Measurements from ENCODE around the gene LPIN1.

Gene LPIN1

GRCh38 chr2:11813951-11814350, 67.5 kb downstream of the LPIN1 start:
- TF ChIP-seq NFIC (IDR thresholded peaks at IDR 0.05), result no peak
- no peak for TF ChIP-seq REST (IDR thresholded peaks at IDR 0.05; ENCODE audit: low read depth)
- no peak for TF ChIP-seq FOXM1 (IDR thresholded peaks at IDR 0.05; ENCODE audit: borderline replicate concordance, low read depth)
- no peak for TF ChIP-seq CREB1 (IDR thresholded peaks at IDR 0.05; ENCODE audit: low read depth)
- no peak for TF ChIP-seq YY1 (IDR thresholded peaks at IDR 0.05; ENCODE audit: low read depth)
- TF ChIP-seq TEAD4 (IDR thresholded peaks at IDR 0.05), result no peak
- TF ChIP-seq TCF12 (IDR thresholded peaks at IDR 0.05; ENCODE audit: low read depth), result no peak
- TF ChIP-seq TAF1 (IDR thresholded peaks at IDR 0.05; ENCODE audit: low read depth), result no peak
- TF ChIP-seq USF1 (IDR thresholded peaks at IDR 0.05), result no peak
- TF ChIP-seq EP300 (IDR thresholded peaks at IDR 0.05; ENCODE audit: borderline replicate concordance), result no peak
- TF ChIP-seq CEBPB (IDR thresholded peaks at IDR 0.05), result no peak
- no peak for TF ChIP-seq RAD21 (IDR thresholded peaks at IDR 0.05; ENCODE audit: low read depth)
- TF ChIP-seq EGR1 (IDR thresholded peaks at IDR 0.05), result no peak
- no peak for TF ChIP-seq ZBTB7A (IDR thresholded peaks at IDR 0.05; ENCODE audit: low read depth)
- TF ChIP-seq MAX (IDR thresholded peaks at IDR 0.05), result no peak

- no peak for TF ChIP-seq TAF1 (IDR thresholded peaks at IDR 0.05; ENCODE audit: low read depth)
- TF ChIP-seq TEAD4 (IDR thresholded peaks at IDR 0.05), result no peak
- TF ChIP-seq TCF12 (IDR thresholded peaks at IDR 0.05; ENCODE audit: low read depth), result no peak
- no peak for TF ChIP-seq CREB1 (IDR thresholded peaks at IDR 0.05; ENCODE audit: low read depth)
- TF ChIP-seq ZBTB7A (IDR thresholded peaks at IDR 0.05; ENCODE audit: low read depth), result no peak
- no peak for TF ChIP-seq USF1 (IDR thresholded peaks at IDR 0.05)
- no peak for TF ChIP-seq REST (IDR thresholded peaks at IDR 0.05; ENCODE audit: low read depth)
- no peak for TF ChIP-seq EP300 (IDR thresholded peaks at IDR 0.05; ENCODE audit: borderline replicate concordance)
- no peak for TF ChIP-seq MAX (IDR thresholded peaks at IDR 0.05)
- TF ChIP-seq FOXM1 (IDR thresholded peaks at IDR 0.05; ENCODE audit: borderline replicate concordance, low read depth), result no peak
Measured at GRCh38 chr2:11814979-11815510, 68.6 kb downstream of the LPIN1 start.

GRCh38 chr2:11819235-11819729, 72.8 kb downstream of the LPIN1 start:
- TF ChIP-seq NFIC (IDR thresholded peaks at IDR 0.05) (no peak), ZBTB7A (IDR thresholded peaks at IDR 0.05; ENCODE audit: low read depth) (no peak), TEAD4 (IDR thresholded peaks at IDR 0.05) (no peak), YY1 (IDR thresholded peaks at IDR 0.05; ENCODE audit: low read depth) (no peak), TAF1 (IDR thresholded peaks at IDR 0.05; ENCODE audit: low read depth) (no peak), CREB1 (IDR thresholded peaks at IDR 0.05; ENCODE audit: low read depth) (no peak), USF1 (IDR thresholded peaks at IDR 0.05) (no peak), FOXM1 (IDR thresholded peaks at IDR 0.05; ENCODE audit: borderline replicate concordance, low read depth) (no peak)

- TF ChIP-seq FOXM1 (IDR thresholded peaks at IDR 0.05; ENCODE audit: borderline replicate concordance, low read depth), result no peak
- TF ChIP-seq NFIC (IDR thresholded peaks at IDR 0.05), result no peak
- TF ChIP-seq MAX (IDR thresholded peaks at IDR 0.05), result no peak
- TF ChIP-seq EP300 (IDR thresholded peaks at IDR 0.05; ENCODE audit: borderline replicate concordance), result no peak
- no peak for TF ChIP-seq CEBPB (IDR thresholded peaks at IDR 0.05)
- TF ChIP-seq ZBTB7A (IDR thresholded peaks at IDR 0.05; ENCODE audit: low read depth), result no peak
Measured at GRCh38 chr2:11820650-11821049, 74.2 kb downstream of the LPIN1 start.

GRCh38 chr2:11821705-11822104, 75.3 kb downstream of the LPIN1 start:
- no peak for TF ChIP-seq EGR1 (IDR thresholded peaks at IDR 0.05)
- no peak for TF ChIP-seq REST (IDR thresholded peaks at IDR 0.05; ENCODE audit: low read depth)
